22Rv1 (cell line): ENCODE measurements around the gene BACH2.

ENCODE experiments used
- CTCF ChIP-seq: fragments of 450-650 bp; IDR thresholded peaks from 2 replicates; pipeline ENCODE4 v1.5.1; 2017; ENCODE audit warnings: mild to moderate bottlenecking
- ZFX ChIP-seq: fragments of 450-650 bp; IDR thresholded peaks from 2 replicates; pipeline ENCODE4 v1.6.1; 2017; ENCODE audit warnings: antibody characterized with exemption, borderline replicate concordance

- TF ChIP-seq CTCF (no peak), ZFX (no peak)
These were observed 317.9 kb downstream of the BACH2 start for GRCh38 chr6:89978749-89979145.
